Activated T-cell treated with anti-CD3 and anti-CD28 coated beads, Interleukin-2, amount 50 U/mL, for 1 hour (primary cell): ENCODE measurements around the gene NPHS1.
"Not testable (repeated sequence)": the region's sequence is repeated elsewhere in the genome, so short reads cannot be mapped to it uniquely, and the experiment has no call there.

ENCODE experiments used
- DNase-seq: peaks from one replicate; pipeline ENCODE4 v3.0.0-alpha.2; 2020

Gene NPHS1

DNA sequence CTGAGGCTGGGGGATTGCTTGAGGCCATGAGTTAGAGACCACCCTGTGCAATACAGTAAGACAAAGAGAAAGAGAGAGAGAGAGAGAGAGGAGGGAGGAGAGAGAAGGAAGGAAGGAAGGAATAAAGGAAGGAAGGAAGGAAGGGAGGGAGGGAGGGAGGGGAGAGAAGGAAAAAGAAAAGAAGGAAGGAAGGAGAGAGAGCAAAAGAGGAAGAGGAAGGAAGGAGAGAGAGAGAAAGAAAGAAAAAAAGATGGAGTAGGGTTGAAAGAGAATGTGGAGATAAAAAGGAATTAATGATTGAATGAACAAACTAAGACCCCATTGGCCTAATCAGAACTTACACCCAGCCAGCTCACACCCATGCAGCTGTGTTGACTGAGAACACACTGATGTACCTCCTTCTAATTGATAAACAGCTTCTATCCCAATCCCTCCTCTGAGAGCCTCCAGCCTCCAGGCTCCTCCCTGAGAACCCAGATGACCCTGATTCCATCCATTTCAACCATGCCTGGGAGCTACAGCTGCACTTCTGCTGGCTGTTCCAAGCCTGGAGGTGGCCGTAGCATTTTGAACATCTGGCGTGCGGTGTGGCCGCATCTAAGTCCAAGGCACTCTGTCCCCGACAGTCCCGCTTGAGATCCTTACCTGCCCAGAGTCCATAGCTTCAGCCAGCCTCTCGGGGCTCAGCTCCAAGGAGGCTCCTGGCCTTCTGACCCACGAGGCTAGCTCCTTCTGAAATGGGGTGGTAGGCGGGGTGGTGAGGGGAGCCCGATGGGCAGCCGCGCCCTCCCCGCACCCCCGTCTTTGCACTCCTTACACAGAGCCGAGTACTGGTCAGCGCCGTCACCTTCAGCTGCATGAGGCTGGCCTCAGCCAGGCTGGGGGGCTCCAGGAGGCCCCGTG is 40.7 kb downstream of the NPHS1 start:
- DNase-seq, result no peak

DNA sequence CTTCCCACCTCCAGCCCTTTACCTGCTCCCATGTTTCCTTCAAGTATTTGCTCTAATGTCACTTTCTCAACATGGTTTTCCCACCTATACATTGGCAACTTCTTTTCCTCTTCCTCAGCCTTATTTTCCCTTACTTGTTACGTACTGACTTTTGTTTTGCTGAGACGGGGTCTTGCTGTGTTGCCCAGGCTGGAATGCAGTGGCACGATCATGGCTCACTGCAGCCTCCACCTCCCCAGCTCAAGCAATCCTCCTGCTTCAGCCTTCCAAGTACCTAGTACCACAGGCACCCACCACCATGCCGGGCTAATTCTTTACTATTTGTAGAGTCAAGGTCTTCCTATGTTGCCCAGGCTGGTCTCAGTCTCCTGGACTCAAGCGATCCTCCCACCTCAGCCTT is 44.7 kb downstream of the NPHS1 start:
- DNase-seq, result no peak

DNA sequence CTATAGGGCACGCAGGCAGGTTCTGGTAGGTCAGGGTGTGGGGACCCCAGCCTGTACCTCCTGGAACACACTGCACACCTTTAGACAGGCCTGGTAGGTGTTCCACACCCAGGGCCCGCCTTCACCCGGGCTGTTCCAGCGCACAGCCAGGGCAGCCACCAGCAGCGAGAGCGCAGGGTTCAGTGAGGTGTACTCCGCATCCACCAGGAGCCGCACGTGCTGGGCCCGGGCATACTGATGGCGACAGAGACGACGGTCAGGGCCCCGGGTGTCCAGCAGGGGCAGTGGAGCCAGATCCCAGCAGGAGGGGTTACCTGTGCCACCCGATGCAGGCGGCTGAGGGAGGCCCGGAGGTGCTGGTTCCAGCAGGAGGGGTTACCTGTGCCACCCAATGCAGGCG is 45.7 kb downstream of the NPHS1 start:
- DNase-seq, result no peak

DNA sequence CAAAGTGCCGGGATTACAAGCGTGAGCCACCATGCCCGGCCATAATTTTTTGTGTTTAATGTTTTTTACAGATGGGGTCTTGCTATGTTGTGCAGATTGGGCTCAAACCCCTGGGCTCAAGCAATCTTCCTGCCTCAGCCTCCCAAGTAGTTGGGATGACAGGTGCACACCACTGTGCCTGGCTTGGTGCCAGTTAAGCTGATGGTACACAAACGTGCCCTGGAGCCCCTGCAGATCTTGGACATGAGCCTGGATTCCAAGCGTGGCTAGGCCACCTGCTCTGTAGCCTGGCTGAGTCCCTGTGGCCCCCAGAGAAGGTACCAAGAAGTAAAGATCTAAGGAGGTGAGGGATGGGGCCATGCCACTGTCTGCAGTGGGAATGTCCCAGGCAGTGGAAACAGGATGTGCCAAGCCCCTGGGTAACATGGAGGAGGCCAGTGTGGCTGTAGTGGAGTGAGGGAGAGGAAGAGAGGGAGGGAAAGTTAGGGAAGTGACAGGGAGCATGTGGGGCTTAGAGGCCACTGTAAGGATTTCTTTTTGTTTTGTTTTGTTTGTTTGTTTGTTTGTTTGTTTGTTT is 46.7 kb downstream of the NPHS1 start:
- no peak for DNase-seq

DNA sequence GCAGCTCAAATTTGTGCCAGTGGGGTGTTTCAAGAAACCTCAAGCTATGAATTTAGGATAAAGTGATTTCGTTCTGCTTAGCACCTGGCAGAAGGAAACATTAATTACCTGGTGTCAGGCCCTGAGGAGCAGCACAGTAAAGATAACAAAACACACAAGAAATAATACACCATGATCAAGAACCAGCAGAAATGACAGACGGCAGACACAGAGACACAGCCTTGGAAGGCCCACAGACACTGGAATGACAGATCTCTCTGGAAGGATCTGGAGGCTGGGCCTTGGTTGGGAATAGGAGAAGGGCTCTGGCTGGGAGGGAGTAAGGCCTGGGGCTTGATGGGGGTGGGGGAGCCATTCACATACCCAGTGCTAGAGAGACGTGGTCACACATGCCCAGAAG is 50.5 kb downstream of the NPHS1 start:
- DNase-seq, result no peak

DNA sequence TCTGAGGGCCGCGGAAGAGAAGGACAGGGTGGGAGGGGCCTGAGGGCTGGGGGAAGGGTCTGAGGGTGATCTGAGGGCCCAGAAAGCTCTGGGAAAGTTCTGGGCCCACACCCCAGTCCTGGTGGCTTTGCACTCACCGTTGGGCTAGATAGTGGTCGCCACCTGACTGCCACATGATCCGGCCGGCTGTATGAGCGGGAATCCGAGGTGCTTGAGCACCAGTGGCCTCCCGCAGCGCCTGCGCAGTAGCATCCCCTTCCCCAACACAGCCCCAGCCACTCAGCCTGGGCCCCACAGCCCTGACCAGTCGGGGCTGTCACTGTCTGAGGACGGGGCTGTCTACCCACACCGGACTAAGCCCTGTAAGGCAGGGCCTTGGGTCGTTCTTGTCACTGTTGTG is 54.6 kb downstream of the NPHS1 start:
- DNase-seq, result no peak

DNA sequence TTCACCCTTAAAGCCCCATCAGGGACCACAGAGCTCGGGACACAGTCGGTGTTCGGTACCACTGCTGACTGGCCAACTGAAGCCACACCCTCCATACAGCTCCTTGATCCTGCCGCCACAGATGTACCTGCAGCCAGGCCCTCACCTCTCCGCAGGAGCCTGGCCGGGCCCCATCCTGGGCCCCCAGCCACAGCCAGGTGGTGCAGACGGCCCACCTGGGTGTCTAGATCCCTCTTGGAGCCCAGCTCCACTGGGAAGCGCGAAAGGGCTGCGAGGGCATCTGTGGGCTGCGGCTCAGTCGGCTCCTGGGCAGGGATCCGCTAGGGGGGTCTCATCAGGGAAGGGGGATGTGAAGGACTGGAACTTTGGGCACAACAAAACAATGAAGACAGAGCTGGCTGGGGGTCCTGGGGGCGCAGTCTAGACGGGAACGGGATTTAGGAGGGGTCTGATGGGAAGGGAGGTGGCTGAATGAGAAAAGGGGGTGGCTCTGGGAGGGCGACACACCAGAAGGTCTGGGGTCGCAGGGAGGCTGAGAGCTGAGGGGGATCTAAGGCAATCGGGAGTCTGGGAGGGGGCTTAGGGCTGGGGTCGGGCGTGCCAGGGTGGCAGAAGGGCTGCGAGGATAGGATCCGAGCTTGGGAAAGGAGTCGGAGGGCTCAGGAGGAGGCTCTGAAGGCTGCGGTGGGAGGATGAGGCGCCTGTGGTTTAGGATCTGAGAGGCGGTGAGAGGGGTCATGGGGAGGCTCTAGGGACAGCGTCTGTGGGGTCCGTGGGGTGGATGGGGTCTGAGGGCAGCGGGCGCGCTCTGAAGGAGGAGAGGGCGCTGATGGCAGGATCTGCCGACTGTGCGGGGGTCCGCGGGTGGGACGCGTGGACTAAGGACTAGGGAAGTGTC is 55.4 kb downstream of the NPHS1 start:
- DNase-seq, result no peak

DNA sequence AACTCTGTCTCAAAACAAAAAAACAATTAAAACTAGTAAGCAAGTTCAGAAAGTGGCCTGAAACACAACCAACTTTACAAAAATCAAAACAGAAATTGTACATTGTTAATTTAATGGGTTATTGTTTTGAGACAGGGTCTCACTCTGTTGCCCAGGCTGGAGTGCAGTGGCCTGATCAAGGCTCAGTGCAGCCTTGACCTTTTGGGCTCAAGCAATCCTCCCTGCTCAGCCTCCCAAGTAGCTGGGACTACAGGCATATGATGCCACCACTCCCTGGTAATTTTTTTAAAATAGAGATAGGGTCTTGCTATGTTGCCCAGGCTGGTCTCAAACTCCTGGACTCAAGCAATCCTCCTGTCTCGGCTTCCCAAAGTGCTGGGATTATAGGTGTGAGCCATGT is 56.7 kb downstream of the NPHS1 start:
- not testable (repeated sequence) for DNase-seq

DNA sequence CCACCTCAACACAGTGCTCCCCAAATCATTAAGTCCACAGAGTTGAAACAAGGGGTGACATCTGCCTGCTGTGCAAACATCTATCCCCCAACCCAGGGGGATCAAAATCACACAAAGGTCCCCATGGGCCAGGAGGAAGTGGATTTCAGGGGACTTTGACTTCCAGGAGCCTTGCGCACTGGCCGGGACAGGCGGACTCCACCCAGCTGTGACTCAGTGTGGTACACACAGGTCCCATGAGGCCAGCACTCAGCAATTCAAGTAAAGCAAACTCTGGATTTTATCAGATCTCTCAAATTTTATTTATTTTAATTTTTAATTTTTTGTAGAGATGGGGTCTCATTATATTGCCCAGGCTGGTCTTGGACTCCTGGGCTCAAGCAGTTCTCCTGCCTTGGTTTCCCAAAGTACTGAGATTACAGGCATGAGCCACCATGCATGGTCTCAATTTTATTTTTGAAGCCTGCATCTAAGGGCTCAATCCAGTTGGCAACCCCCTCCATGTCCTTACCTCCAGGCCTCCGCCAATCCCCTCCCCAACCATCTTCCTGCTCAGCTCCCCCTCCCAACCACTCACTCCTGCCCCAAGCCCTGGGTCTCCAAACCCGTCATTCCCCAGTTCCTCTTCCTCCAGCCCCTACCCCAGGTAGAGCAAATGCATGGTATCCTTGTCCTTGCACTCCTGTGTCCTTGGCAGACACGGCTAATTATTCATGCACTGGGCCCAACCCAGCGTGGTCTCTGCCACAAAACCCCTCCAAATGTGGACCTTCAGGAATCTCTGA is 58.7 kb downstream of the NPHS1 start:
- no peak for DNase-seq

DNA sequence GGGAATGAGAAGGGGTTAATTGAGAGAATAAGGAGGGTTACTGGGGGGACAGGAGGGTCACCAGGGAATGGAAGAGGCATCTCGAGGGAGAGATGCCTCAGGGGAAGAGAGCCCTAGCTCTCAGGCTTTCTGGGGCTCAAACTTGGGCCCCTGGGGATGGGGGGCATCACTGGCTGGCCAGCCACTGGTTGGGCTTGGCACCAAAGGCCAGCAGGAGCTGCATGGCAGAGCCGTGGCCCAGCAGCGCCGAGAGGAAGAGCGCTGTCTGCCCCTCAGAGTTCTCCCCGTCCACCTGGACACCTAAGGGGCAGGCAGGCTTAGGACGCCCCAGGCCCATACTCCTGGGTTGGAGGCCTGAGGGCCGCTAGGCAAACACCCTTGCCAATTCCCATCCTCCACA is 59.4 kb downstream of the NPHS1 start:
- no peak for DNase-seq

DNA sequence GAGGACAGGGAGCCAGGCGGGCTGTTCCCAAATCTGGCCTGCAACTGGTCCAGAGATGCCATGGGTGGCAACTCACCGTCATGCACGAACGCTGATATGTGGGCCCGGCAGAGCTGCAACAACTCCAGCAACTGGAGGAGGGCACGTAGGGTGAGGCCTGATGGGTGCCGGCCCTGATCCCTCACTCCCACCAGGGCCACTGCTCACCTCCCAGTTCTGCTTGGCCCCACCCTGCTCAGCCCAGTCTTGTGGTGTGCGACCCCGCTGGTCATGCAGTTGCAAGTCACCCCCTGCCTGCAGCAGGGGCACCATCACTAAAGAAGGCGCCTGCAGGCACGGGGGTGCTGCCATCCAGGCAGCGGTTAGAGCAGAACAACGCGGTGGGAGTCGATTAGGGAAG is 60.0 kb downstream of the NPHS1 start:
- DNase-seq, result no peak

DNA sequence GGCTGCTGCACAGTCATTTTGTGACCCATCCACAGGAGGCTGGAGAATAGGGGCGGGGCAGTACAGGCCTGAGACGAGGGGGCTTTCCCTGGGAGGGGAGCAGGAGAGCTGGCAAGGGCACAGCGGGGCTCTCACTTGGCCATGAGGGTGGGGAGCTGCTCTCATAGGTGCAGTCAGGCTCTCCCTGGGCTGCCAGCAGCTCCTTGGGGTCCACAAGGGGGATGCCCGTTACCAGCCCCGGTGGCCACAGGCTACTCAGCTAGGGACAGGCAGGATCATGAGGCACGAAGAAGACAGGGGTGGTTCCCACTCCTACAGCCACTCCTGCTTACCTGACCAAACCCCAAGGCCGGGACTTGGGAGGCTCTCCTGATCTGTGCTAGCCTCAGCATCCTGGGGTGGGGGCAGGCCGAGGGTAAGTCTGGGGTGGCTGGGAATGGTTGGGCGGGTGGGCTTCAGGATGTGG is 60.5 kb downstream of the NPHS1 start:
- DNase-seq, result no peak

DNA sequence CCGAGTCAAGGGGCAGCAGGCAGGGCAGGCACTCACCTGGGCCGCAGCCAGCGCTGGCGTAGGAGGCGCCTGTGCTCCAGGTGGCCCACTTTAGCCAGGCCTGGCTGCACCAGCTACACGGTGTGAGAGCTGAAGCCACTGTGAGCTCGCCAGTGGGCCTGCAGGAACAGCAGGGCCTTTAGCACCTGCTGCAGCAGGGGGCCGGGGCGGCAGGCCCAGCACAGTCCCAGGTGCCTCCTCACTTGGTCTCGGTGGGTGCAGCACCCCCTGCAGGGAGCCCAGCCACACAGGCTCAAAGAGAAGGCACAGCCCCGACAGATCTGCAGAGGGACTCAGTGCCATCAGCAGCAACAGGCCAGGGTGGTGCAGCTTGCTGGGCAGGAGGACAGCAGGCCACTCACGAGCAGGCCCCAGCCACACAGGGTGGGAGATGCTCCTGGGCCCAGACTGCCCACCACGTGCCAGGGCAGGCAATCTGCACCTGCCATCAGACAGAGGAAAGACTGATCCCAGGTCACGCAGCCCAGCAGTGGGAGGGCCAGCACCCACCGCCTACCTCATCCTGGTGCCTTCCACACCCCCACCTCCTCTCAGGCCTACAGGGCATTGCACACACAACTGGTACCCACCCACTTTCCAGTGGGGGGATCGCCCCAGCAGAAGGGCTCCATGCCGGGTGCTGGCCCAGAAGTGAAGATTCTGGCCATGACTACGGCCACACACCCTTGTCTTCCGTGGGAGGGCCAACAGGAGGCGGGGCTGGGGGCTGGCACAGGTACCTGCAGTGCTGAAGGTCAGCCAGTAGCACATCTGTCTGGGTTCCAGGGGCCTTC is 61.1 kb downstream of the NPHS1 start:
- no peak for DNase-seq

DNA sequence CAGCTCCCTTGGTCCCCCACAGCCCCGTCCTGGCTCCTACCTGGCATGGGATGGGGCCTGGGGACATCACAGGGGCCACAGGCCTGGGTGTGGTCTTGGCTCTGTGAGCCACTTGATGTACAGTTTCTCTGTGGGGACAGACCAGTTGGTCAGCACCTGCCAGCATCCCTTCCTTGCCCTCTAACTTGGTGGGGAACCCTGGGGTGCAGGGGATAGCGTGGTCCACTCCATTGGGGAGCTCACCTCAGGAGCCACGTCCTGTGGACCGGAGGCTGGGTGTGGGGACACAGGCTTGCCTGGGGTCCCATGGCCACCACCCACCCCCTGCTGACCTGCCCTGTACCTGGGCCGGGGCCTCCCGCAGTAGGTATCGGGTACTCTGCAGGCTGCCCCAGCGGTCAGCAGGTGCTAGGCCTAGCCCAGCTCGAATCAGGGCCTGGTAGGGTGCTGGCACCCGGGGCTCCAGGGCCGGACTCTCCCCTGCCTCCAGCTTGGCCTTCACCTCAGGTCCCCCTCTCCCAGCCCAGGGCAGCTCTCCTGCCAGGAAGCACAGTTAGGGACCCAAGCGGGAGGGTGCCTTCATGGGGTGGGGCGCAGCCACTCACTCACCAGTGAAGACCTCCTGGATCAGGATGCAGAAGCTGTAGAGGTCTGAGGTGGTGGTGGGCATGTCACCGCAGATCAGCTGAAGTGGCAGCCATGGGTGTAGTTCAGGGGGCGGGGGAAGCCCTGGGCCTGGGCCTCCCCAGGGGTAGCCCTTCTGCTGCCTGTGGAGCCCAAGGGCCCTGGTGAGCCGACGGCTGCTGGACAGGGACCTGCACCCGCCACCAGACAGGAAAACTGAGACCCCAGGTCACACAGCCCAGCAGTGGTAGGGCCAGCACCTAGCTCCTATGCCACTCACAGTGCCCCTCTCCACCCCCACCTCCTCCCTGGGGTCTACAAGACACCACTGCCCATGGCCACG is 62.0 kb downstream of the NPHS1 start:
- DNase-seq, result no peak

DNA sequence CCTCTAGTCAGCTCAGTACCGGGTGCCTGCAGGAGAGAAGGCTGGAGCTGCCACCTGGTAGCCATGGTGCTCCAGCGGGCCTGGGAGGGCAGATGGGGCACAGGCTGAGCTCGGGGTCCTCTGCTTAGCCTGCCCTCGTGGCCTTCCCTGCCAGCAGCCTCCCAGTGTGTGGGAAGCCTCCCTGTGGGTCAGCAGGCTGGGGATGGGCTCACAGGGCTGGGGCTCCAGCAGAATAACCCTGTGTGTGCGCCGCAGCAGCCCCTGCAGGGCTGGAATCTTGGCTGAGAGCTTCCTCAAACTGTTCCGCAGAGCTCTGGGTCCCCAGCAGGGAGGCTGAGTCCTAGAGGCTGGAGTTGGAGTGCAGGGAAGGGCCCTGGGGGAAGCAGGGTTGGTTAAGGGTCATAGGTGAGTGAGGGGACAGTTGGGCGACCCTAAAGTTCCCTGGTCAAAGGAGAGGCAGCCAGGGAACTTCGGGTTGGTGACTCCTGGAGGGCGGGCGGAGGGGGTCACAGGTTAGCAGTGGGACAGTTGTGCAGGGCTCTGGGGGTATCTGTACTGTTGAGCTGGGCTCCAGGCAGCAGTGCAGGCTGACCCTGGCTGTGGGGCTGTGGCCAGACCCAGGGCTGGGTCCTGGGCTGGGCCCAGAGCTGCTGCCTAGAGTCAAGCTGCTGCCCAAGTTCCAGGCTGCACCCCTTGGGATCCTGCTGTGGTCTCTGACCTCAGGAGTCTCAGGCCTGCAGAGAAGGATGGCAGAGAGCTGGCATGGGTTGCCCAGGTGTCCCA is 62.9 kb downstream of the NPHS1 start:
- DNase-seq, result no peak

DNA sequence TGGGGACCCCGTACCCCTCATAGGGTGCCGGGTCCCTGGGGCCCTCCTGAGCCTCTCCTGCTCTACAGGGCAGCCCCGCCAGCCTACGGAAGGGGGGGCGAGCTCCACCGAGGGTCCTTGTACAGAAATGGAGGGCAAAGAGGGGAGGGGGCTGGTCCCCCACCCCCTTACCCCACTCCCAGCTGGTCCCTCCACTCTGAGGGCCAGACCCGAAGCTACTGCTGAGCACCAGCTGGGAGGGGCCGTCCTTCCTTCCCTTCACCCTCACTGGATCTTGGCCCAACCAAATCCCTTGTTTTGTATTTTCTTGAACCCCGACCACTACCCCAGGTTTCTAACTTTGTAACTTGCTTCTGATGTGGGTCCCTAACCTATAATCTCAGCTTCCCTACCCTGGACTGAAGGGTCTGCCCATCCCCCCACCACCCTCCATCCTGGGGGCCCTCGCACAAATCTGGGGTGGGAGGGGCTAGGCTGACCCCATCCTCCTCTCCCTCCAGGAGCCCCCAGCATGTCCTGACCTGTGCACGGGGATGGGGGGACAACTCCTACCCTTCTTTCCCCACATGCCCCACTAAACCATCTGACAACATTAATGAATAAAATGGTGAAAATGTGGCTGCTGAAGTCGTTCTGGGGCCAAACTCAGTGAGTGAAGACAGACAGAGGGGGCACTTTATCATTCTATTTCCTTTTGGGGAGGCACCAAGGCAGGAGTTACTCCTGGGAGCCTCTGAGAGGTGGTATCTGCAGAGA is 63.9 kb downstream of the NPHS1 start:
- no peak for DNase-seq

DNA sequence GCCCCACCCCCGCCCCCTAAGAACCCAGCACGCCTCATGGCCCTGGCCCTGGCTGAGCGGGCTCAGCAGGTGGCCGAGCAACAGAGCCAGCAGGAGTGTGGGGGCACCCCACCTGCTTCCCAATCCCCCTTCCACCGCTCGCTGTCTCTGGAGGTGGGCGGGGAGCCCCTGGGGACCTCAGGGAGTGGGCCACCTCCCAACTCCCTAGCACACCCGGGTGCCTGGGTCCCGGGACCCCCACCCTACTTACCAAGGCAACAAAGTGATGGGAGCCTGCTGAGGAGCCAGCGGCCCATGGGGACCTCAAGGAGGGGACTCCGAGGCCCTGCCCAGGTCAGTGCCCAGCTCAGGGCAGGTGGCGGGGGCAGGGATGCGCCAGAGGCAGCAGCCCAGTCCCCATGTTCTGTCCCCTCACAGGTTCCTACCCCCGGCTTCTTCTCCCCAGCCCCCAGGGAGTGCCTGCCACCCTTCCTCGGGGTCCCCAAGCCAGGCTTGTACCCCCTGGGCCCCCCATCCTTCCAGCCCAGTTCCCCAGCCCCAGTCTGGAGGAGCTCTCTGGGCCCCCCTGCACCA is 65.0 kb downstream of the NPHS1 start:
- no peak for DNase-seq
